KBM-7 (cell line): ENCODE data around the gene PWWP2B.
A peak's percentile ranks its signal among the peaks of the same experiment; 100 is the strongest.

Experiments used
- DNase-seq: peaks from one replicate; pipeline ENCODE4 v3.0.0-alpha.2; 2015
- in situ Hi-C: fragments of 300-500 bp; cut with MboI; formaldehyde crosslinking; loops from 2 replicates; pipeline ENCODE4 v1.14.3; 2020; ENCODE audit warnings: low sequenced_read_pairs, low pct_unique_long_range_greater_than_20kb, mixed read lengths

PWWP2B gene

GRCh38 chr10:132449811-132450181 lies 52.8 kb downstream of the PWWP2B start:
- in situ Hi-C loops = loop anchor here (10.0 kb wide), 2 partner anchors 65 to 185 kb away; no protein-coding TSS in a partner anchor
- DNase-seq = no peak

DNA sequence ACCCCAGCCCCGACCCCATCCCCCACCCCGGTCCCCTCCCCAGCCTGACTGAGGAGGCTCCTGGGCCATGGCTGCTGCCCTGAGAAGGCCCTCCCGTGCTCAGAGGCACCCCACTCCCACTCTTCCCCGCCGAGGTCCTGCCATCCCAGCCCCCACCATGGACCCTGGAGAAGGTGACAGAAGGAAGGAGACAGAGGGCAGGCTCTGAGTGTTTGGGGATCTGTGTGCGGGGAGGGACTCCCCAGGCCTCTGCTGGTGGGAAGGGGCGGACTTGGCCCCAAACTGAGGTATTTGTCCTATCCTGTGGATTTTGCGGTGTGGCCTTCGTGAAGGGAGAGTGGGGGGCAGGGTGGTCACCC lies 53.4 kb downstream of the PWWP2B start:
- in situ Hi-C loops = loop anchor here (10.0 kb wide), 2 partner anchors 66 to 184 kb away; no protein-coding TSS in a partner anchor
- DNase-seq = no peak

DNA sequence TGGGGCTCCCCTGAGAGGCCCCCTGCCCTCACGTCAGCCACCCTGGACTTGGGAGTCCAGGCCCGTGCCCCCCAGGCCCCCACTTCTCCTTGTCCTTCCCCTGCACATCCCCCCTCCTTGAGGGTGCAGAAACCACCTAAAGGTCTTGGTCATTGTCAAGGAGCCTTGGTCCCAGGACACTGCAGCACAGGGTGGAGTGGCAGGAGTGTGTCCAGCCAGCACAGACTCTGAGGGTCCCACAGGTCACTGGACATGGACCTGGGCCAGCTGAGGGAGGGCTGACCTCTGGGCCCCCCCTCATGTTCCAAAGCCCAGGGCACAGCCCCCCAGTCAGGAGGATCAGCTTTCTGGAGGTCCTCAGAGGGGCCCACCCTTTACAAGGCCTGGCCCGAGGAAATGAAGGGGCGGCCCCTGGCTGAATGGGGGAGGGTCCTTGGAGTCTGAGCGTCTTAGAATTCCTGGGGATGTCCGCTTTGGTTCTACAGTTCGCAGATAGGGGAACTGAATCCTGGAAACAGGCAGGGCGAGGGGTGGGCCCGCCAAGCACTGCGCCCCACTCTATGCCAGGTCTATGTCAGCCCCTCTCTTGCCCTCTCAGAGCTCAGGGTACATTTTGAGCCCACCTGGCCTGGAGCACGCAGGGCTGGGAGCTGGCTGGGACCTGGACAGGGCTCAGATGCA lies 54.0 kb downstream of the PWWP2B start:
- DNase-seq = no peak
- in situ Hi-C loops = loop anchor here (10.0 kb wide), 2 partner anchors 66 to 184 kb away; no protein-coding TSS in a partner anchor

- no peak for DNase-seq
- in situ Hi-C loops = loop anchor here (10.0 kb wide), 2 partner anchors 67 to 183 kb away; no protein-coding TSS in a partner anchor
These were observed 54.7 kb downstream of the PWWP2B start for GRCh38 chr10:132451506-132452215.

DNA sequence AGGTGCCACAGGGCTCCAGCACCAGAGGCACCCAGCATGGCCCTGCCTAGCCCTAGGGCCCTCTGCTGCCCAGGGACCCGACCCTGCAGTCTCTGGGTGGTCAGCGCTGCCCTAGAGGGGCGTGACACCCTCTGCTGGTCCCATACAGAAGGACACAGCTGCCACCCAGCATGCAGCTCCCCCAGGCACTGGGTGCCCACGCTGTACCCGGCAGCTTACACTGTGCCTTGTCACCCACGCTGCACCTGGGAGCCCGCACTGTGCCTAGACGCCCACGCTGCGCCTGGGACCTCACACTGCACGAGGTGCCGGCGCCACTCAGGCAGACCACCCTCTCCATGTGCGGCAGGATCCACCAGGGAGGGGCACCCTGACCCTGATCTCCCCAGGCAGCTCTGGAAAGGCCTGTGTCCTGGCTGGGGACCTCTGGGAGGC lies 55.2 kb downstream of the PWWP2B start:
- DNase-seq = no peak
- in situ Hi-C loops = loop anchor here (10.0 kb wide), 2 partner anchors 67 to 183 kb away; no protein-coding TSS in a partner anchor

GRCh38 chr10:132452651-132453469 lies 55.9 kb downstream of the PWWP2B start:
- in situ Hi-C loops = loop anchor here (10.0 kb wide), 2 partner anchors 68 to 182 kb away; no protein-coding TSS in a partner anchor
- peak; percentile 79 for DNase-seq

DNA sequence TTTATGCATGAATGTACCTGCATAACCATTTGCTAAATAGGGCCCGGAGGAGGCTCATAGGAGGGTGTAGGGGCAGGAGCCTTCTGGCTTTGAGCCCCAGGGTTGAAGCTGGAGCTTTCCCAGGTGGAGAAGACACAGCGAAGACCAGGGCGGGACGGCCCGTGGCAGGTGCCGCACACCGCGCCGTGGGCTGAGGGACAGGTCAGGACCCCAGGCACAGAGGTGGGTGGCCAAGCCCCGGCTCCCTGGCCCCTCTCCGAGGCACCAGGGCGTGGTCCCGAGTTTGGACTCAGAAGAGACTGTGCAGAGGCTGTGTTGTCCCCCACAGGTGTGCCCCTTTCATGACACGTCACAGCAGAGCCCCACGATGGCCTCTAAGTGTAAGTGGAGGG lies 56.5 kb downstream of the PWWP2B start:
- in situ Hi-C loops = loop anchor here (10.0 kb wide), 2 partner anchors 69 to 181 kb away; no protein-coding TSS in a partner anchor
- no peak for DNase-seq

DNA sequence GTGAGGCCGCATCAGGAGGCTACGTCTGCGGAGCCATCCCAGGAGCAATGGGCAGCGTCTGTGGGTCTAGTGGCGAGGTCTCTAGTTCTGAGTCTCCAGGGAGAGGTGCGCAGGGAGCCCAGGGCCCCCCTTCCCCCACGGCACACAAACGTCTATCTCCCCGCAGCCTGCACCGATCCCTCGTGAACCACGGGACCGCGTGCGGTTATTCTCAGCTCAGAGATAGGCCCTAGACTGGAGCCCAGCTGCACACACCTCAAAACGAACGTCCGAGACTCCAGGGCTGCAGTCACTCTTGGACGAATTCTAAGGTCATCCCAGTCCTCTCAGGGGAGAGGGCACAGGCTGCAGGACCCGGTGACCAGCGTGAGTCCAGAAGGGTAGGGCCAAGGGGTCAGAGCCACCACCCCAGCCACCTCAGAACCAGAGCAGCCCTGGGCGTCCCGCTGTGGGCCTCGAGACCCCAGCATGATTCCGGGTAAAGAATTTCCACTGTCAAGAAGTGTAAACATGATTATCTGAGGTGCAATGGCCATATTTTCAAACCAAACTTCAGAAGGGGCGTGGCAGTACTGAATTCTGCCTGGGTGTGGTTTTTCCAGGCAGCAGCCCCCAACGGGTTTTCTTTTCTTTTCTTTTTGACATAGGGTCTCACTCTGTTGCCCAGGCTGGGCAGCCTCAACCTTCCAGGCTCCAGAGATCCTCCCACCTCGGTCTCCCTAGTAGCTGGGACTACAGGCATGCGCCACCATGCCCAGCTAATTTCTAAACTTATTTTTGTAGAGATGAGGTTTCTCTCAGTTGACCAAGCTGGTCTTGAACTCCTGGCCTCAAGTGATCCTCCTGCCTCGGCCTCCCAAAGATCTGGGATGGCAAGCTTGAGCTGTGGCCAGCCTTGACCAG lies 57.5 kb downstream of the PWWP2B start:
- DNase-seq = no peak
- in situ Hi-C loops = loop anchor here (10.0 kb wide), 2 partner anchors 70 to 180 kb away; no protein-coding TSS in a partner anchor

- in situ Hi-C loops = loop anchor here (10.0 kb wide), 2 partner anchors 71 to 179 kb away; no protein-coding TSS in a partner anchor
- DNase-seq = no peak
These were observed 58.5 kb downstream of the PWWP2B start for GRCh38 chr10:132455441-132455971.

DNA sequence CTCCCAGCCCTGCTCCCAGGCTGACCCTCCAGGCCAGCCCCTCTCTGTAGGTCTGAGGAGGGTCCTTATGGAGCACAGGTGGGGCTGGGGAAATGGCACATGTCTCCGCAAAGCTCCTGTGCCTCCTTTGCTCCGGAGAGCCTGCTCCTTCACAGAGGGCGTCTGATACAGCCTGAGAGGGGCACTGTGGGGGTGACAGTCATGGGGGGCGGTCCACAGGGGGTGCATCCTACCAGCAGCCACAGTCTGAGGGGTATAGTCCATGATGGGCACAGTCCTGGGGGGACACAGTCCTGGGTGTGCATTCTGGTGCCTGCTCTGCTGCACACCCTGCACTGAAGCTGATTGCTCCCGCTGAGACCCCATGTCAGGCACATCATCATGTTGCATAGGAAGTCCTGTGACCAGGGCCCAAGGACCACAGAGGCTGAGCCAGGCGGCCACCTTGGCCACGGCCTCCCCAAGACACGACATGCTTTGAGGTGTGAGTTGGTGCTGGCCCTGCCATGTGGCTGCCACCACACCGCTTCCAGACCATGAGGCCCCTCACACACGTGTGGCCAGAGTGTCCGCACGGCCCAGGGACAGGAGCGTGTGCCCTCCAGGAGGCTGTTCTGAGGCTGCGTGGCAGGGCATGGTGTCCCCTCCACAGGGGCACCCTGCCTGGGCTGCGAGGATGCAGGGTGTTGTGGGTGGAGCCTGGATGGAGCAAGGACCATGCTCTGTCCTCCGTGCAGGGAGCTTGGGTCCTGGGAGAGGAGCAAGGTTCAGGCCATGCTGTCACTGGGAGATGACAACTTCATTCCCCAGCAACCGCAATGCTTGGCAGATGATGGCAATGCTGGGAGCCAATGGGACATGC lies 59.2 kb downstream of the PWWP2B start:
- in situ Hi-C loops = loop anchor here (10.0 kb wide), 2 partner anchors 71 to 179 kb away; no protein-coding TSS in a partner anchor
- no peak for DNase-seq

DNA sequence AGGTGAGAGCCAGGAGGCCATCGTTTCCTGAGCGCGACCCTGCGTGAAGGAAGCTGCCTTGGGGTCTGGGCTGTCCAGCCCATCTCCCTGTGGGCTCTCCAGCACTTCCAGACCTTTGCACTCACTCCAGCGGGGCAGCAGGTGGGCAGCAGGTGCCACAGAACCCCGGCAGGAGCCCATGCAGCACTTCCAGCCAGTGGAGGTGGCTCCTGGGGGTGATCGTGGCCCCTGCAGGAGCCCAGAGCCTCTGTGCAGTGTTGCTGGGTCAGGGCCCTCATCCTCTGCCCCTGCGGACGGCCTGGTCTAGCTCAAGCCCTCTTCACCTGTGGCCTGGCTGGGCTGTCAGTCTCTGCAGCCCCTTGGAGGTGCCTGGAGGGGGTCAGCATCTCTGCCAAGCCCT lies 59.9 kb downstream of the PWWP2B start:
- in situ Hi-C loops = loop anchor here (10.0 kb wide), 2 partner anchors 72 to 178 kb away; no protein-coding TSS in a partner anchor
- DNase-seq = no peak

GRCh38 chr10:132457328-132458070 lies 60.5 kb downstream of the PWWP2B start:
- in situ Hi-C loops = loop anchor here (10.0 kb wide), 2 partner anchors 73 to 177 kb away; no protein-coding TSS in a partner anchor
- DNase-seq = no peak

GRCh38 chr10:132458071-132458585 lies 61.1 kb downstream of the PWWP2B start:
- in situ Hi-C loops = loop anchor here (10.0 kb wide), 2 partner anchors 73 to 177 kb away; no protein-coding TSS in a partner anchor
- DNase-seq = no peak

- peak; percentile 55 for DNase-seq
These were observed 61.7 kb downstream of the PWWP2B start for GRCh38 chr10:132458586-132459300.

GRCh38 chr10:132459301-132460003 lies 62.5 kb downstream of the PWWP2B start:
- in situ Hi-C loops = loop anchor here (10.0 kb wide), 2 partner anchors 75 to 175 kb away; no protein-coding TSS in a partner anchor
- no peak for DNase-seq

More at GRCh38 chr10:132458586-132459300, 61.7 kb downstream of the PWWP2B start:
- in situ Hi-C loops = loop anchor here (10.0 kb wide), 2 partner anchors 74 to 176 kb away; no protein-coding TSS in a partner anchor
